ENCODE results near the gene PCTP.

PCTP gene

GRCh38 chr17:55705847-55706246 lies 45.0 kb upstream of the PCTP start:
- Histone ChIP-seq H2AFZ (ENCODE audit: low read length) (no peak overlapping the region), H3K4me1 (ENCODE audit: insufficient read depth, low read length, severe bottlenecking) (no peaks in the 10 kb centered on the region), H3K79me2 (ENCODE audit: insufficient read depth, low read length) (no peaks in the 10 kb centered on the region), H4K20me1 (ENCODE audit: insufficient read depth, low read length) (no peaks in the 10 kb centered on the region), H3K4me2 (ENCODE audit: low read length) (no peak overlapping the region), H3K4me3 (ENCODE audit: low read depth, low read length, poor library complexity, severe bottlenecking) (no peak overlapping the region), H3K9me3 (ENCODE audit: low read length) (peaks cover 4% of the 10 kb centered on the region; the same call in 1 of the 2 replicates), H3K9ac (ENCODE audit: low read length) (no peak overlapping the region), H3K27me3 (ENCODE audit: insufficient read depth, low read length) (no peaks in the 10 kb centered on the region), H3K36me3 (ENCODE audit: insufficient read depth, low read length) (no peaks in the 10 kb centered on the region), H3K9me2 (ENCODE audit: low read depth, low read length) (no peaks in the 10 kb centered on the region), H3F3A (ENCODE audit: insufficient read depth, low read length) (no peaks in the 10 kb centered on the region), H3K27ac (ENCODE audit: low read depth, low read length, poor library complexity, severe bottlenecking) (no peak overlapping the region)
- TF ChIP-seq, protein P1, sequence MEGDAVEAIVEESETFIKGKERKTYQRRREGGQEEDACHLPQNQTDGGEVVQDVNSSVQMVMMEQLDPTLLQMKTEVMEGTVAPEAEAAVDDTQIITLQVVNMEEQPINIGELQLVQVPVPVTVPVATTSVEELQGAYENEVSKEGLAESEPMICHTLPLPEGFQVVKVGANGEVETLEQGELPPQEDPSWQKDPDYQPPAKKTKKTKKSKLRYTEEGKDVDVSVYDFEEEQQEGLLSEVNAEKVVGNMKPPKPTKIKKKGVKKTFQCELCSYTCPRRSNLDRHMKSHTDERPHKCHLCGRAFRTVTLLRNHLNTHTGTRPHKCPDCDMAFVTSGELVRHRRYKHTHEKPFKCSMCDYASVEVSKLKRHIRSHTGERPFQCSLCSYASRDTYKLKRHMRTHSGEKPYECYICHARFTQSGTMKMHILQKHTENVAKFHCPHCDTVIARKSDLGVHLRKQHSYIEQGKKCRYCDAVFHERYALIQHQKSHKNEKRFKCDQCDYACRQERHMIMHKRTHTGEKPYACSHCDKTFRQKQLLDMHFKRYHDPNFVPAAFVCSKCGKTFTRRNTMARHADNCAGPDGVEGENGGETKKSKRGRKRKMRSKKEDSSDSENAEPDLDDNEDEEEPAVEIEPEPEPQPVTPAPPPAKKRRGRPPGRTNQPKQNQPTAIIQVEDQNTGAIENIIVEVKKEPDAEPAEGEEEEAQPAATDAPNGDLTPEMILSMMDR (IDR thresholded peaks at IDR 0.05; ENCODE audit: low read length), result no peak
- TF ChIP-seq EZH2 (IDR thresholded peaks at IDR 0.05; ENCODE audit: borderline replicate concordance, low read length), result no peak

- no peak overlapping the region for H3K4me3 ChIP-seq (ENCODE audit: low read depth, low read length, poor library complexity, severe bottlenecking)
- no peaks in the 10 kb centered on the region for H3F3A ChIP-seq (ENCODE audit: insufficient read depth, low read length)
- H3K9me3 ChIP-seq (ENCODE audit: low read length), result no peaks in the 10 kb centered on the region
- no peak overlapping the region for H3K9ac ChIP-seq (ENCODE audit: low read length)
- H3K36me3 ChIP-seq (ENCODE audit: insufficient read depth, low read length), result no peaks in the 10 kb centered on the region
- H3K27me3 ChIP-seq (ENCODE audit: insufficient read depth, low read length), result no peaks in the 10 kb centered on the region
- H3K4me2 ChIP-seq (ENCODE audit: low read length), result no peak overlapping the region
- no peak overlapping the region for H3K27ac ChIP-seq (ENCODE audit: low read depth, low read length, poor library complexity, severe bottlenecking)
- H3K4me1 ChIP-seq (ENCODE audit: insufficient read depth, low read length, severe bottlenecking), result no peaks in the 10 kb centered on the region
- no peaks in the 10 kb centered on the region for H3K9me2 ChIP-seq (ENCODE audit: low read depth, low read length)
- no peaks in the 10 kb centered on the region for H4K20me1 ChIP-seq (ENCODE audit: insufficient read depth, low read length)
- TF ChIP-seq EZH2 (IDR thresholded peaks at IDR 0.05; ENCODE audit: borderline replicate concordance, low read length), result no peak
- TF ChIP-seq, protein P1 (IDR thresholded peaks at IDR 0.05; ENCODE audit: low read length), result no peak
- H3K79me2 ChIP-seq (ENCODE audit: insufficient read depth, low read length), result no peaks in the 10 kb centered on the region
- H2AFZ ChIP-seq (ENCODE audit: low read length), result no peak overlapping the region
Observed at GRCh38 chr17:55706808-55707773, 43.8 kb upstream of the PCTP start.

- no peaks in the 10 kb centered on the region for H3K9me3 ChIP-seq (ENCODE audit: low read length)
- H3K4me3 ChIP-seq (ENCODE audit: low read depth, low read length, poor library complexity, severe bottlenecking), result no peak overlapping the region
- H3K4me2 ChIP-seq (ENCODE audit: low read length), result no peak overlapping the region
- no peaks in the 10 kb centered on the region for H3K4me1 ChIP-seq (ENCODE audit: insufficient read depth, low read length, severe bottlenecking)
- H4K20me1 ChIP-seq (ENCODE audit: insufficient read depth, low read length), result no peaks in the 10 kb centered on the region
- H3K27ac ChIP-seq (ENCODE audit: low read depth, low read length, poor library complexity, severe bottlenecking), result no peak overlapping the region
- H3K9me2 ChIP-seq (ENCODE audit: low read depth, low read length), result no peaks in the 10 kb centered on the region
- H3F3A ChIP-seq (ENCODE audit: insufficient read depth, low read length), result no peaks in the 10 kb centered on the region
- no peak overlapping the region for H3K9ac ChIP-seq (ENCODE audit: low read length)
- TF ChIP-seq, protein P1 (IDR thresholded peaks at IDR 0.05; ENCODE audit: low read length), result no peak
- TF ChIP-seq EZH2 (IDR thresholded peaks at IDR 0.05; ENCODE audit: borderline replicate concordance, low read length), result no peak
- no peaks in the 10 kb centered on the region for H3K36me3 ChIP-seq (ENCODE audit: insufficient read depth, low read length)
- H3K27me3 ChIP-seq (ENCODE audit: insufficient read depth, low read length), result no peaks in the 10 kb centered on the region
- no peak overlapping the region for H2AFZ ChIP-seq (ENCODE audit: low read length)
- H3K79me2 ChIP-seq (ENCODE audit: insufficient read depth, low read length), result no peaks in the 10 kb centered on the region
Observed at GRCh38 chr17:55708175-55708974, 42.5 kb upstream of the PCTP start.

All from OCI-LY1 (cell line).